Neural crest cell (in vitro differentiated cells): Measurements from ENCODE around the gene CCDC190. TPM values are rescaled to one million over a fixed set of nuclear protein-coding genes. Genes with fewer than 3 reads are reported as not detected.
A peak's percentile ranks its signal among the peaks of the same experiment; 100 is the strongest.
"Not testable (repeated sequence)": the region's sequence is repeated elsewhere in the genome, so short reads cannot be mapped to it uniquely, and the experiment has no call there.

ENCODE experiments used
- DNase-seq: peaks from one replicate; pipeline ENCODE4 v3.0.0; 2021; ENCODE audit warnings: low read depth, mixed read lengths, low spot score
- H3K27ac Mint-ChIP-seq: one replicate; pipeline ENCODE4 v1.8.0; 2021; ENCODE audit warnings: mild to moderate bottlenecking, mixed read lengths; ENCODE audit not compliant: unreplicated experiment
- H3K27me3 Mint-ChIP-seq: 2 replicates; pipeline ENCODE4 v1.8.0; 2021; ENCODE audit warnings: low read depth, mild to moderate bottlenecking, mixed read lengths
- H3K36me3 Mint-ChIP-seq: 2 replicates; pipeline ENCODE4 v1.8.0; 2021; ENCODE audit warnings: low read depth, mild to moderate bottlenecking, mixed read lengths
- H3K4me1 Mint-ChIP-seq: 2 replicates; pipeline ENCODE4 v1.8.0; 2021; ENCODE audit warnings: mixed read lengths
- H3K4me3 Mint-ChIP-seq: one replicate; pipeline ENCODE4 v1.8.0; 2021; ENCODE audit warnings: mild to moderate bottlenecking, mixed read lengths
- H3K9me3 Mint-ChIP-seq: 2 replicates; pipeline ENCODE4 v1.8.0; 2021; ENCODE audit warnings: mixed read lengths
- total RNA-seq: library from RNA; stranded (reverse); gene quantifications from 2 replicates; pipeline ENCODE4 v1.2.1, GENCODE V29; 2021
- TF ChIP-seq, protein P1 (sequence below): fragments of 200-600 bp; sonication (generic); conservative IDR thresholded peaks from 2 replicates; pipeline ENCODE4 v1.5.0; 2021; ENCODE audit warnings: antibody characterized with exemption, mild to moderate bottlenecking

The CCDC190 gene
- total RNA-seq, 1 donor from 2014 or later: not detected

- H3K27me3 Mint-ChIP-seq: peaks cover 7% of the 10 kb centered on the region
- no peak overlapping the region for H3K27ac Mint-ChIP-seq
- no peaks in the 10 kb centered on the region for H3K9me3 Mint-ChIP-seq
- TF ChIP-seq, protein P1, sequence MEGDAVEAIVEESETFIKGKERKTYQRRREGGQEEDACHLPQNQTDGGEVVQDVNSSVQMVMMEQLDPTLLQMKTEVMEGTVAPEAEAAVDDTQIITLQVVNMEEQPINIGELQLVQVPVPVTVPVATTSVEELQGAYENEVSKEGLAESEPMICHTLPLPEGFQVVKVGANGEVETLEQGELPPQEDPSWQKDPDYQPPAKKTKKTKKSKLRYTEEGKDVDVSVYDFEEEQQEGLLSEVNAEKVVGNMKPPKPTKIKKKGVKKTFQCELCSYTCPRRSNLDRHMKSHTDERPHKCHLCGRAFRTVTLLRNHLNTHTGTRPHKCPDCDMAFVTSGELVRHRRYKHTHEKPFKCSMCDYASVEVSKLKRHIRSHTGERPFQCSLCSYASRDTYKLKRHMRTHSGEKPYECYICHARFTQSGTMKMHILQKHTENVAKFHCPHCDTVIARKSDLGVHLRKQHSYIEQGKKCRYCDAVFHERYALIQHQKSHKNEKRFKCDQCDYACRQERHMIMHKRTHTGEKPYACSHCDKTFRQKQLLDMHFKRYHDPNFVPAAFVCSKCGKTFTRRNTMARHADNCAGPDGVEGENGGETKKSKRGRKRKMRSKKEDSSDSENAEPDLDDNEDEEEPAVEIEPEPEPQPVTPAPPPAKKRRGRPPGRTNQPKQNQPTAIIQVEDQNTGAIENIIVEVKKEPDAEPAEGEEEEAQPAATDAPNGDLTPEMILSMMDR: no peak
- no peak overlapping the region for H3K4me3 Mint-ChIP-seq
- DNase-seq: no peak
- no peaks in the 10 kb centered on the region for H3K36me3 Mint-ChIP-seq
- peaks cover 6% of the 10 kb centered on the region for H3K4me1 Mint-ChIP-seq
These were observed 28.5 kb downstream of the CCDC190 start for GRCh38 chr1:162832470-162832869.

GRCh38 chr1:162829268-162829667 is 31.7 kb downstream of the CCDC190 start:
- Mint-ChIP-seq H3K4me1 (peaks cover 7% of the 10 kb centered on the region), H3K4me3 (no peak overlapping the region), H3K36me3 (no peaks in the 10 kb centered on the region), H3K27me3 (peaks cover 8% of the 10 kb centered on the region), H3K9me3 (no peaks in the 10 kb centered on the region), H3K27ac (no peak overlapping the region)
- no peak for DNase-seq
- TF ChIP-seq, protein P1: no peak

GRCh38 chr1:162823771-162824525 is 37.0 kb downstream of the CCDC190 start:
- no peaks in the 10 kb centered on the region for H3K36me3 Mint-ChIP-seq
- no peaks in the 10 kb centered on the region for H3K9me3 Mint-ChIP-seq
- no peak for DNase-seq
- peak overlapping the region; percentile 8 for H3K4me3 Mint-ChIP-seq
- H3K27me3 Mint-ChIP-seq: peaks cover 30% of the 10 kb centered on the region
- peaks cover 24% of the 10 kb centered on the region for H3K4me1 Mint-ChIP-seq
- TF ChIP-seq, protein P1: no peak
- H3K27ac Mint-ChIP-seq: no peak overlapping the region

GRCh38 chr1:162823231-162823630 is 37.7 kb downstream of the CCDC190 start:
- H3K4me3 Mint-ChIP-seq: peak overlapping the region; percentile 90
- peaks cover 30% of the 10 kb centered on the region for H3K27me3 Mint-ChIP-seq
- no peaks in the 10 kb centered on the region for H3K9me3 Mint-ChIP-seq
- TF ChIP-seq, protein P1: no peak
- peaks cover 19% of the 10 kb centered on the region for H3K4me1 Mint-ChIP-seq
- no peak overlapping the region for H3K27ac Mint-ChIP-seq
- no peaks in the 10 kb centered on the region for H3K36me3 Mint-ChIP-seq
- no peak for DNase-seq

- Mint-ChIP-seq H3K4me3 (peak overlapping the region; percentile 90), H3K4me1 (peaks cover 18% of the 10 kb centered on the region), H3K27ac (no peak overlapping the region), H3K9me3 (no peaks in the 10 kb centered on the region), H3K27me3 (peaks cover 30% of the 10 kb centered on the region), H3K36me3 (no peaks in the 10 kb centered on the region)
- TF ChIP-seq, protein P1: peak; percentile 14
- DNase-seq: peak; percentile 4
These were observed 38.4 kb downstream of the CCDC190 start for GRCh38 chr1:162822391-162823200.

- H3K4me3 Mint-ChIP-seq, H3K36me3 Mint-ChIP-seq, H3K9me3 Mint-ChIP-seq, H3K27ac Mint-ChIP-seq, DNase-seq: not testable (repeated sequence)
- peaks cover 21% of the 10 kb centered on the region for H3K27me3 Mint-ChIP-seq
- H3K4me1 Mint-ChIP-seq: peaks cover 12% of the 10 kb centered on the region
These were observed 42.3 kb downstream of the CCDC190 start for GRCh38 chr1:162818666-162819065.

DNA sequence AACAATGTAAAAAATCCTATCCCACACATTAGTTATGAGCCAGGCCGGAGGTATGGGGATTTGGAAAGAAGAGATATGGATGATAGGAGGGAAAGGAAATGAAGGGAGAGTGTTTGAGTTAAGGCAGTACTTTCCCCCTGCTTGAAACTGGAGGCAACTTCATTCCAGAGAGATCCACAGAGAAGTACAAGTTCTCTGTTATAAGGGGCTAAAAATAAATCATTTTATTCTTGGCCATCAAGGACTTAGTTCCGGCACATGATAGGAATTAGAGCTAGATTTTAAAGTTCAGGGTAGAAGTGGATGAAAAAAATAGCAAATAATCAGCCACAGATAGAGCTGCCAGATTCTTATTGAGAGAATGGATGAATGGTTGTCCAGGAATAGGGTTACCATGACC is 42.8 kb downstream of the CCDC190 start:
- H3K27me3 Mint-ChIP-seq: peaks cover 16% of the 10 kb centered on the region
- H3K27ac Mint-ChIP-seq, H3K4me3 Mint-ChIP-seq, H3K36me3 Mint-ChIP-seq, H3K9me3 Mint-ChIP-seq, DNase-seq: not testable (repeated sequence)
- peaks cover 12% of the 10 kb centered on the region for H3K4me1 Mint-ChIP-seq

- not testable (repeated sequence) for H3K27me3 Mint-ChIP-seq, H3K4me1 Mint-ChIP-seq, H3K4me3 Mint-ChIP-seq, DNase-seq, H3K27ac Mint-ChIP-seq, H3K9me3 Mint-ChIP-seq
- peaks cover 27% of the 10 kb centered on the region for H3K36me3 Mint-ChIP-seq
These were observed 48.6 kb downstream of the CCDC190 start for GRCh38 chr1:162812357-162812756.
